GM13977 (cell line): ENCODE data around the gene ALDH1L1.
"Not testable (repeated sequence)": the region's sequence is repeated elsewhere in the genome, so short reads cannot be mapped to it uniquely, and the experiment has no call there.

Source experiments
- DNase-seq: peaks from one replicate; pipeline ENCODE4 v3.0.0; 2012; ENCODE audit warnings: low spot score
- CTCF ChIP-seq: IDR thresholded peaks from 2 replicates; pipeline ENCODE4 v1.5.1; 2012; ENCODE audit warnings: mild to moderate bottlenecking, control low read depth; ENCODE audit not compliant: insufficient read depth; ENCODE audit errors: extremely low read depth, missing control alignments
- in situ Hi-C: fragments of 300-500 bp; cut with MboI; formaldehyde crosslinking; loops from one replicate; pipeline ENCODE4 v1.12.0; 2022; ENCODE audit warnings: low sequenced_read_pairs, low pct_unique_long_range_greater_than_20kb, mixed read lengths, inconsistent platforms; ENCODE audit not compliant: unreplicated experiment

Gene ALDH1L1

DNA sequence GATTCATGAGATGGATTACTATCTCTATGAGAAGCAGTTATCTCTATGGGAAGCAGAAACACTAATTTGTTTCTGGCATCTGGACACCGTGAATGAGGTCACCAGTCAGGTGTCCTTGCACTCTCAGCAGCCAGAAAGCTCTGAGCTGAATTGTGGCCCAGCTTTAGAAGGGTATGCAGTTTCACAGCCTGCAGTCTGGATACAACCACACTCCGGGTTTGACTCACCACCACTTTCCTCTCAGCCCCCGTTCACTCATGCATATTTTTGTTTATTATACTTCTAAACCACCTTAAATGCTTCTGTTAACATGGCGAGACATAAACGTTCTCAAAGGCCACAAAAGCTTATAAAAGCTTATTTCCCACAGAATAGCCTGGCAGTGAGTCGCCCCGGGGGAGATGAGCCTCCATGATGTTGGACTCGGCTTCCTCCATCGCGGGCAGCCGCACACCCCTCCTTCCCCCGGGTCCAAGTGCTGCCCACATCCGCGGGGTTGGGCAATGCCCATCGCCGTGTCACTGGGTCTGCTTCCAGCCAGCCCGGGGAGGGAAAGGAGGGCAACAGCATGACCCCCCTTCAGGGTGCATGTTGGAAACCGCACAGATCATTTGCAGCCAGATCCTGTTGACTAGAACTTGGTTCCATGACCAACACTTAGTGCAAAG, 79.6 kb downstream of the ALDH1L1 start:
- in situ Hi-C loops: no loop called here
- DNase-seq: peak; percentile 80
- no peak for TF ChIP-seq CTCF

- no peak for DNase-seq
- in situ Hi-C loops: no loop called here
- TF ChIP-seq CTCF: no peak
These were observed 80.1 kb downstream of the ALDH1L1 start for GRCh38 chr3:126100269-126100633.

GRCh38 chr3:126098391-126098858, 82.0 kb downstream of the ALDH1L1 start:
- in situ Hi-C loops: no loop called here
- TF ChIP-seq CTCF: no peak
- DNase-seq: no peak

- no peak for TF ChIP-seq CTCF
- no peak for DNase-seq
- in situ Hi-C loops: no loop called here
These were observed 82.6 kb downstream of the ALDH1L1 start for GRCh38 chr3:126097801-126098200.

DNA sequence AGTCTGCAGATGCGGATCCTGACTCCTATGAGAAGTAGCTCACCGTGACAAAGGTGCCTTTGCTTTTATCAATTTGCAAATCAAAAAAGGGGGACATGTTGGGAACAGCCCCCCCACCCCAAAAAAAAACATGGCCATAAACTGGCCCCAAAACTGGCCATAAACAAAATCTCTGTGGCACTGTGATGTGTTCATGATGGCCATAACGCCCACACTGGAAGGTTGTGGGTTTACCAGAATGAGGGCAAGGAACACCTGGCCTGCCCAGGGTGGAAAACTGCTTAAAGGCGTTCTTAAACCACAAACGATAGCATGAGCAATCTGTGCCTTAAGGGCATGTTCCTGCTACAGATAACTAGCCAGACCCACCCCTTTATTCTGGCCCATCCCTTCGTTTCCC, 84.1 kb downstream of the ALDH1L1 start:
- DNase-seq, in situ Hi-C loops: not testable (repeated sequence)

DNA sequence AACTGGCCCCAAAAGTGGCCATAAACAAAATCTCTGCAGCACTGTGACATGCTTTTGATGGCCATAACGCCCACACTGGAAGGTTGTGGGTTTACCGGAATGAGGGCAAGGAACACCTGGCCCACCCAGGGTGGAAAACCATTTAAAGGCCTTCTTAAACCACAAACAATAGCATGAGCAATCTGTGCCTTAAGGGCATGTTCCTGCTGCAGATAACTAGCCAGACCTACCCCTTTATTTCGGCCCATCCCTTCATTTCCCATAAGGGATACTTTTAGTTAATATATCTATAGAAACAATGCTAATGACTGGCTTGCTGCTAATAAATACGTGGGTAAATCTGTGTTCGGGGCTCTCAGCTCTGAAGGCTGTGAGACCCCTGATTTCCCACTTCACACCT, 88.3 kb downstream of the ALDH1L1 start:
- DNase-seq, in situ Hi-C loops: not testable (repeated sequence)

GRCh38 chr3:126087552-126088175, 92.7 kb downstream of the ALDH1L1 start:
- no peak for TF ChIP-seq CTCF
- no peak for DNase-seq
- in situ Hi-C loops: no loop called here

GRCh38 chr3:126085841-126086240, 94.5 kb downstream of the ALDH1L1 start:
- no peak for DNase-seq
- no peak for TF ChIP-seq CTCF
- in situ Hi-C loops: no loop called here
